A549 (cell line): Measurements from ENCODE around the gene POM121.
"Not testable (repeated sequence)": the region's sequence is repeated elsewhere in the genome, so short reads cannot be mapped to it uniquely, and the experiment has no call there.

Experiments
- CBX2 ChIP-seq: fragments of 200-600 bp; sonication (generic); IDR thresholded peaks from 2 replicates; pipeline ENCODE4 v1.6.1; 2016; ENCODE audit warnings: low read depth, mild to moderate bottlenecking, borderline replicate concordance
- CHD2 ChIP-seq: fragments of 150-350 bp; IDR thresholded peaks from 2 replicates; pipeline ENCODE4 v1.6.1; 2014; ENCODE audit warnings: low read length; ENCODE audit not compliant: partially characterized antibody
- EP300 ChIP-seq, 2 experiments: fragments of >200 bp; sonication (Bioruptor Twin); formaldehyde crosslinking; IDR thresholded peaks; 2 replicates in 1 of 2; 3 replicates in 1 of 2; pipeline ENCODE4 v1.6.1; 2016 to 2017
- GATA3 ChIP-seq: IDR thresholded peaks from 2 replicates; pipeline ENCODE4 v1.6.1; 2012; ENCODE audit warnings: borderline replicate concordance
- MAZ ChIP-seq: fragments of 150-350 bp; IDR thresholded peaks from 2 replicates; pipeline ENCODE4 v1.6.1; 2014; ENCODE audit warnings: antibody characterized with exemption, low read depth, low read length, borderline replicate concordance
- NPAS2 ChIP-seq: fragments of 250-450 bp; sonication (Bioruptor Pico); IDR thresholded peaks from 2 replicates; pipeline ENCODE4 v1.8.0; 2022; ENCODE audit warnings: mild to moderate bottlenecking, moderate library complexity, borderline replicate concordance
- NR3C1 ChIP-seq: fragments of >200 bp; sonication (Bioruptor Twin); formaldehyde crosslinking; IDR thresholded peaks from 3 replicates; pipeline ENCODE4 v1.6.1; 2017
- POLR2A ChIP-seq: IDR thresholded peaks from 2 replicates; pipeline ENCODE4 v1.6.1; 2012; ENCODE audit warnings: mild to moderate bottlenecking, low read length
- RAD21 ChIP-seq, 2 experiments: fragments of >200 bp in 1 of 2; sonication (Bioruptor Twin) in 1 of 2; formaldehyde crosslinking in 1 of 2; IDR thresholded peaks in 1 of 2; conservative IDR thresholded peaks in 1 of 2; 2 replicates in 1 of 2; 3 replicates in 1 of 2; pipeline ENCODE4 v1.6.1; 2012 to 2018; ENCODE audit warnings: inconsistent platforms in 1 of 2
- ZFP36 ChIP-seq: fragments of 450-650 bp; IDR thresholded peaks from 2 replicates; pipeline ENCODE4 v1.6.1; 2014; ENCODE audit warnings: borderline replicate concordance; ENCODE audit not compliant: partially characterized antibody
- TF ChIP-seq, protein P1 (sequence below): fragments of >200 bp; sonication (Bioruptor Twin); formaldehyde crosslinking; IDR thresholded peaks from 3 replicates; pipeline ENCODE4 v1.5.1; 2016
- TF ChIP-seq, protein P2 (sequence below): fragments of 200-600 bp; sonication (generic); IDR thresholded peaks from 2 replicates; pipeline ENCODE4 v1.6.1; 2016; ENCODE audit warnings: antibody characterized with exemption, mild to moderate bottlenecking, moderate library complexity

DNA sequence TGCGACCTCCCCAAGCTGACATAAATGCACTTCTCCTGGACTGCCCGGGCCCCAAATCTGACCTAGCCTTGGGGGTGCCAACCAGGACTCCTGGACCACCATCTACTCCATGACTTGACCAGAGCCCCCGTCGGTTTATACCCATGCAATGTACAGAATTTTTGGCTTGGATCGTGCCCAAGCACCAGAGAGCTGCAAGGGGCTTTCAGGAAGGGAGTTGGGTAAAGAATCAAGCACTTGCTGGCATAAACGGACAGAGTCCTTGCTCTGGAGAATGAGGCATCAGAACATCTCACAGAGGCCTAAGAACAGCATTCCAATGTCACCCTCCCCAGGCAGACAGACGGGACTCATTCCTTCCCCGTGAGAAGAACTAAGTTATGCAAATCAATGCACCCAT lies 38.2 kb downstream of the POM121 start:
- TF ChIP-seq MAZ; CBX2; POLR2A; ZFP36; RAD21 (conservative IDR thresholded peaks at IDR 0.05 in 1 of 2, IDR thresholded peaks at IDR 0.05 in 1 of 2); EP300 (IDR thresholded peaks at IDR 0.05); NR3C1; GATA3; CHD2; NPAS2 (CRISPR knock-in tag): not testable (repeated sequence)
- TF ChIP-seq, protein P1, sequence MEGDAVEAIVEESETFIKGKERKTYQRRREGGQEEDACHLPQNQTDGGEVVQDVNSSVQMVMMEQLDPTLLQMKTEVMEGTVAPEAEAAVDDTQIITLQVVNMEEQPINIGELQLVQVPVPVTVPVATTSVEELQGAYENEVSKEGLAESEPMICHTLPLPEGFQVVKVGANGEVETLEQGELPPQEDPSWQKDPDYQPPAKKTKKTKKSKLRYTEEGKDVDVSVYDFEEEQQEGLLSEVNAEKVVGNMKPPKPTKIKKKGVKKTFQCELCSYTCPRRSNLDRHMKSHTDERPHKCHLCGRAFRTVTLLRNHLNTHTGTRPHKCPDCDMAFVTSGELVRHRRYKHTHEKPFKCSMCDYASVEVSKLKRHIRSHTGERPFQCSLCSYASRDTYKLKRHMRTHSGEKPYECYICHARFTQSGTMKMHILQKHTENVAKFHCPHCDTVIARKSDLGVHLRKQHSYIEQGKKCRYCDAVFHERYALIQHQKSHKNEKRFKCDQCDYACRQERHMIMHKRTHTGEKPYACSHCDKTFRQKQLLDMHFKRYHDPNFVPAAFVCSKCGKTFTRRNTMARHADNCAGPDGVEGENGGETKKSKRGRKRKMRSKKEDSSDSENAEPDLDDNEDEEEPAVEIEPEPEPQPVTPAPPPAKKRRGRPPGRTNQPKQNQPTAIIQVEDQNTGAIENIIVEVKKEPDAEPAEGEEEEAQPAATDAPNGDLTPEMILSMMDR = not testable (repeated sequence)
- TF ChIP-seq, protein P2, sequence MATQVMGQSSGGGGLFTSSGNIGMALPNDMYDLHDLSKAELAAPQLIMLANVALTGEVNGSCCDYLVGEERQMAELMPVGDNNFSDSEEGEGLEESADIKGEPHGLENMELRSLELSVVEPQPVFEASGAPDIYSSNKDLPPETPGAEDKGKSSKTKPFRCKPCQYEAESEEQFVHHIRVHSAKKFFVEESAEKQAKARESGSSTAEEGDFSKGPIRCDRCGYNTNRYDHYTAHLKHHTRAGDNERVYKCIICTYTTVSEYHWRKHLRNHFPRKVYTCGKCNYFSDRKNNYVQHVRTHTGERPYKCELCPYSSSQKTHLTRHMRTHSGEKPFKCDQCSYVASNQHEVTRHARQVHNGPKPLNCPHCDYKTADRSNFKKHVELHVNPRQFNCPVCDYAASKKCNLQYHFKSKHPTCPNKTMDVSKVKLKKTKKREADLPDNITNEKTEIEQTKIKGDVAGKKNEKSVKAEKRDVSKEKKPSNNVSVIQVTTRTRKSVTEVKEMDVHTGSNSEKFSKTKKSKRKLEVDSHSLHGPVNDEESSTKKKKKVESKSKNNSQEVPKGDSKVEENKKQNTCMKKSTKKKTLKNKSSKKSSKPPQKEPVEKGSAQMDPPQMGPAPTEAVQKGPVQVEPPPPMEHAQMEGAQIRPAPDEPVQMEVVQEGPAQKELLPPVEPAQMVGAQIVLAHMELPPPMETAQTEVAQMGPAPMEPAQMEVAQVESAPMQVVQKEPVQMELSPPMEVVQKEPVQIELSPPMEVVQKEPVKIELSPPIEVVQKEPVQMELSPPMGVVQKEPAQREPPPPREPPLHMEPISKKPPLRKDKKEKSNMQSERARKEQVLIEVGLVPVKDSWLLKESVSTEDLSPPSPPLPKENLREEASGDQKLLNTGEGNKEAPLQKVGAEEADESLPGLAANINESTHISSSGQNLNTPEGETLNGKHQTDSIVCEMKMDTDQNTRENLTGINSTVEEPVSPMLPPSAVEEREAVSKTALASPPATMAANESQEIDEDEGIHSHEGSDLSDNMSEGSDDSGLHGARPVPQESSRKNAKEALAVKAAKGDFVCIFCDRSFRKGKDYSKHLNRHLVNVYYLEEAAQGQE = not testable (repeated sequence)
